Activated CD4-positive, alpha-beta T cell treated with anti-CD3 and anti-CD28 coated beads, Interleukin-2, amount 10 ng/mL, durations not matched to agents 24 days and 14 days (primary cell): ENCODE results near the gene VPS52. TPM values are rescaled to one million over a fixed set of nuclear protein-coding genes. Genes with fewer than 3 reads are reported as not detected.
A peak's percentile ranks its signal among the peaks of the same experiment; 100 is the strongest.

ENCODE experiments used
- DNase-seq: peaks from one replicate; pipeline ENCODE4 v3.0.0; 2022
- H3K27ac Mint-ChIP-seq: one replicate; pipeline ENCODE4 v1.8.0; 2022; ENCODE audit warnings: mild to moderate bottlenecking, mixed read lengths
- H3K27me3 Mint-ChIP-seq: one replicate; pipeline ENCODE4 v1.8.0; 2022; ENCODE audit warnings: mixed read lengths
- H3K36me3 Mint-ChIP-seq: one replicate; pipeline ENCODE4 v1.8.0; 2022; ENCODE audit warnings: low read depth, mild to moderate bottlenecking, mixed read lengths
- H3K4me1 Mint-ChIP-seq: one replicate; pipeline ENCODE4 v1.8.0; 2021; ENCODE audit warnings: mixed read lengths
- H3K4me3 Mint-ChIP-seq: one replicate; pipeline ENCODE4 v1.8.0; 2022; ENCODE audit warnings: mild to moderate bottlenecking, moderate library complexity, mixed read lengths
- H3K9me3 Mint-ChIP-seq: one replicate; pipeline ENCODE4 v1.8.0; 2021; ENCODE audit warnings: mixed read lengths
- intact Hi-C: fragments of 100-400 bp; cut with micrococcal nuclease; formaldehyde crosslinking; loops from one replicate; pipeline ENCODE4 v1.15.1; 2023
- total RNA-seq: library from RNA; stranded (reverse); gene quantifications from 2 replicates; pipeline ENCODE4 v1.2.3, GENCODE V29; 2022

VPS52 gene, protein sequence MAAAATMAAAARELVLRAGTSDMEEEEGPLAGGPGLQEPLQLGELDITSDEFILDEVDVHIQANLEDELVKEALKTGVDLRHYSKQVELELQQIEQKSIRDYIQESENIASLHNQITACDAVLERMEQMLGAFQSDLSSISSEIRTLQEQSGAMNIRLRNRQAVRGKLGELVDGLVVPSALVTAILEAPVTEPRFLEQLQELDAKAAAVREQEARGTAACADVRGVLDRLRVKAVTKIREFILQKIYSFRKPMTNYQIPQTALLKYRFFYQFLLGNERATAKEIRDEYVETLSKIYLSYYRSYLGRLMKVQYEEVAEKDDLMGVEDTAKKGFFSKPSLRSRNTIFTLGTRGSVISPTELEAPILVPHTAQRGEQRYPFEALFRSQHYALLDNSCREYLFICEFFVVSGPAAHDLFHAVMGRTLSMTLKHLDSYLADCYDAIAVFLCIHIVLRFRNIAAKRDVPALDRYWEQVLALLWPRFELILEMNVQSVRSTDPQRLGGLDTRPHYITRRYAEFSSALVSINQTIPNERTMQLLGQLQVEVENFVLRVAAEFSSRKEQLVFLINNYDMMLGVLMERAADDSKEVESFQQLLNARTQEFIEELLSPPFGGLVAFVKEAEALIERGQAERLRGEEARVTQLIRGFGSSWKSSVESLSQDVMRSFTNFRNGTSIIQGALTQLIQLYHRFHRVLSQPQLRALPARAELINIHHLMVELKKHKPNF
- 59.9 and 64.9 TPM in 2 replicates for total RNA-seq

DNA sequence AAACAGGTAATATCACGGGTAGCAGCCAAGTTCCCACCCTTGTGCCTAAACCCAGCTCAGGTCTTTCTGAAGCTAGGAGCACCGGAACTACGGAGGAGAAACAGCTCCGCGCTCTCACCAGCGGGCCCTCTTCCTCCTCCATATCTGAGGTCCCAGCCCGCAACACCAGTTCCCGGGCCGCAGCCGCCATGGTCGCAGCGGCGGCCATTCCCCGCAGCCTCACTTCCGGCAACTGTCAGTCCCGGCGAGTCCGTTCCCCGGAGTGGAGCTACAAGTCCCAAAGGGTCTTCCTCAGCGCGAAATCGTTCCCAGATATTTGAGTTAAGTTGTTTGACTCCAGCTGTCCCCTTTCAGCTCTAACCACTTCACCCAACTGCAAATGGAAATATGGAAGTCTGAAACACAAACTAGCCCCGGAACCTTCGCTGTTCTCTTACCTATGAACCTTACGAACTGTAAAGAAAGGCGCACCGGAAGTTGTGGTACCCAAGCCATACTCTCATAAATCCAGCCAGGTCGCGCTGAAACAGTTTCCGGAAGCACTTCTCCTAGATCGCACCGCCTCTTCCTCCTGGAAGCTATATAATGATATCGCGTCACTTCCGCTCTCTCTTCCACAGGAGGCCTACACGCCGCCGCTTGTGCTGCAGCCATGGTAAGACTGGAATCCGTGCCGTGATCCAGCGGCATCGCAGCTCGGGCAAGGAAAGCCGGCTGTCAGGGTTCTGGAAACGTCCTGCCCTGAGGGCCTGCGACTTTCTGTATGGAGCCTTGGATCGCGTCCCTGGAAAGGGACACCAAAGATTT is at the start of gene VPS52, which contains the start of gene RPS18:
Gene VPS52 (minus strand): TSS at position 409 of the 807 bp plus-strand sequence. CDS start 201 bp downstream, at position 208.
Gene RPS18 (plus strand): TSS at position 608 of the 807 bp plus-strand sequence. CDS start 45 bp downstream, at position 653.
- intact Hi-C loops: loop anchor here (1.0 to 10.0 kb wide), 9 partner anchors 18 to 1409 kb away; partner anchors contain the start of genes CUTA, NEU1, PFDN6 and PHF1
- H3K27ac Mint-ChIP-seq: peak within 1 kb of the TSS; percentile 98
- peaks cover 54% of the 10 kb centered on the region for H3K4me1 Mint-ChIP-seq
- H3K9me3 Mint-ChIP-seq: no peaks in the 10 kb centered on the region
- no peaks in the 10 kb centered on the region for H3K27me3 Mint-ChIP-seq
- peak; percentile 97 for DNase-seq
- peaks cover 80% of the 10 kb centered on the region for H3K36me3 Mint-ChIP-seq
- peak within 1 kb of the TSS; percentile 94 for H3K4me3 Mint-ChIP-seq

DNA sequence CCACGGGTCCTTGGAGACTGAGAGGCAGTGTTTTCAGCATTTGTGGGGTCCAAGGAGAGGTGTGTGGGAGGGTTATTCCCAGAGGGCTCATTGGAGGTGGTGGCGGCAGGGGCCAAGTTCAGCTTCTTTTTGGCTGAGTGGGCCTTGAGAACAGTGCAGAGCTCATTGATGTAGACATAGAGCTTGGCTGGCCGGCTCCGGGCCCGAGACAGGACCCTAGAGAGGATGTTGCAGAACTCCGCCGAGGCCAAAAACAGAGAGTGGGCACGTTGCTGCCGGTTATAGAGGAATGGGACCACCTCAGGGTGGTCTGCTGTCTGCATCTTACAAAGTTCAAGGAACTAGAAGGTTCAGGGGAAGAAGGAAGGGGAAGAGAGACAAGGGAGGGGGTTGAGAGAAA is 49.6 kb upstream of the VPS52 start:
- Mint-ChIP-seq H3K4me1 (peaks cover 56% of the 10 kb centered on the region), H3K27me3 (no peaks in the 10 kb centered on the region), H3K4me3 (peak overlapping the region; percentile 93), H3K36me3 (peaks cover 44% of the 10 kb centered on the region), H3K9me3 (no peaks in the 10 kb centered on the region), H3K27ac (peak overlapping the region; percentile 77)
- DNase-seq: no peak
- intact Hi-C loops: no loop called here

DNA sequence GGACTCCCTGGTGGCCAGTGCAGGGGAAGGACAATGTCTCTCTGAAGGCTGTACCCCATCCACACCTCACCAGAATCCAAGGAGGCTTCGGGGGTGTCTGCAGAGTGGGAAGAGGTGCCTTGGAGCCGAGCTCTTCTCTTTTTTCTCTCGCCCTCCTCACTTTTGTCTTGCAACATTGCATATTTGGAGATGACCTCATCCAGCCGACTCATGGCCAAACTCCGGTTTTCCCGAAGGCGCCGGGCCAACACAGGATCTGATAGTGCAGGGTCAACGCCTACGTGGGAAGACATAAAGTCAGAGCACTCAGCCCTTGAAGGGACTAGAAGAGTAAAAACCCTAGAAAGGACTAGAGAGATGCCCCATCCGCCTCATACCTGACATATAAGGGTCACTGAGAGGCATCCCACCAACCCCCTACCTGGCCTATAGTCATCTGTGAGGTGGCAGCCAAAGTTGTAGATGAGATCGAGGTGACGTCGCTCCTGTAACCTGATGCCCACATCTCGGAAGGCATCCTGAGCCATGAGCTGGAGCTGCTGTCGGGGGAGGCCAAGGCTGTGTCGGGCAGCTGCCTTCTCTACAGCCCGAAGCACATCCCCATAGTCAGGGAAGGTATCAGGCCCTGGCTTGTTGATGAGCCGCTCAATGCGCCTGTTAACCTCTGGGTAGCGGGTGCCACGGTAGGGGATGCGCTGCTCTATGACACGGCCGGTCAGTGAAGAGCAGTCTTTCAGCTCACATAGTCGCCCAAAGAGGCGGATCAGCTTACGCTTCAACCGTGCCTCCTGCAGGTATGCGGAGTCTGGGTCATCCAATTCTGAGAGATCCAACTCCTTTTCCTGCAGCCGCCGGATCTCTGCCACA is 48.9 kb upstream of the VPS52 start:
- Mint-ChIP-seq H3K27ac (peak overlapping the region; percentile 77), H3K27me3 (no peaks in the 10 kb centered on the region), H3K9me3 (no peaks in the 10 kb centered on the region), H3K4me3 (peak overlapping the region; percentile 93), H3K36me3 (peaks cover 44% of the 10 kb centered on the region), H3K4me1 (peaks cover 59% of the 10 kb centered on the region)
- intact Hi-C loops: no loop called here
- DNase-seq: no peak

DNA sequence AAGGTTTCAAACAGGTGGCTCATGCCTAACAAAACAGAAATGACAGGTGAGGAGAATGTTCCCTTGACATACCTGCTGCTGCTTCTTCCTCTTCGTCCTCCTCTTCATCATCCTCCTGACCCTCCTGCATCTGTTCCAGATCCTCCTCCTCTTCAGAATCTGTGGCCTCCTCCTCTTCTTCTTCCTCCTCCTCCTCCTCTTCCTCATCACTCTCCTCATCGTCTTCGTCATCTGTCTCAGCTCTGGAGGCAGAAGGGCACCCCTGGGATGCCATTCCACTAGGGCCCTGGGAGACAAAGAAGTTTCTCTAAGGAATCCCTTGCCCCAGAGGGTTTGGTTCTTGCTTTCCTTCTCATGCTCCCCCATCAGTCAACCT is 48.3 kb upstream of the VPS52 start:
- H3K27ac Mint-ChIP-seq: no peak overlapping the region
- H3K36me3 Mint-ChIP-seq: peaks cover 44% of the 10 kb centered on the region
- no peaks in the 10 kb centered on the region for H3K9me3 Mint-ChIP-seq
- peaks cover 59% of the 10 kb centered on the region for H3K4me1 Mint-ChIP-seq
- H3K4me3 Mint-ChIP-seq: peak overlapping the region; percentile 93
- intact Hi-C loops: loop anchor here (10.0 kb wide), 2 partner anchors 255 to 1585 kb away; partner anchors contain the start of gene CLIC1
- H3K27me3 Mint-ChIP-seq: no peaks in the 10 kb centered on the region
- DNase-seq: no peak

DNA sequence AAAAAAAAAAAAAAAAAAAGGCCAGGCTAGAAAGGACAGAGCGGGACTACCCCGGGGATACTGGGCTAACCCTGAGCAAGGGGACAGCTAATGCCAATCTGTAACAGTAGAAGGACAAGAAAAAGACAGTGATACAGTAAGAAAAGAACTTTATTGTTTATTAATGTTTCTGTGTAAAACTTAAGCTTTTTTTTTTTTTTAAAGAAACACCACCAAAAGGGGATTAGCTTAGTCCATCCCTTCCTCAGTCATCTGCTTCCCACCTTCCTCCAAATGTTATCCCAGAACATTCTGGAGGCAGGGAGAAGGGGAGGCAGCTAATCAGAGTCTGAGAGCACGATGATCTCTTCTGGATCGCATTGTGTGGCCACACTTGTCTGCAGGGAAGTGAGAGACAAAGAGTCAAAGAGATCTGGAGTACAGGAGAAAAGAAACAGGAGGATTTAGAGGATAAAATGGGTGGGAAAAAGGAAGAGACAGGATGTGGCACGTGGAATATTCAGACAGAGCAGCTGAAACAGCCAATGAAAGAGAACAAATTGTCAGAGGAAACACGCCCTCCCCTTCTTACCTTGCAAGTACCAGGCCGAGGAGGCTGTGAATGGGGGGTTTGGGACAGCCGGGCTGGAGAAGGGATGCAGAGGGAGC is 46.9 kb upstream of the VPS52 start:
- intact Hi-C loops: loop anchor here (10.0 kb wide), 2 partner anchors 256 to 1584 kb away; partner anchors contain the start of gene CLIC1
- no peak for DNase-seq
- peaks cover 56% of the 10 kb centered on the region for H3K4me1 Mint-ChIP-seq
- peak overlapping the region; percentile 96 for H3K4me3 Mint-ChIP-seq
- H3K36me3 Mint-ChIP-seq: peaks cover 50% of the 10 kb centered on the region
- peak overlapping the region; percentile 96 for H3K27ac Mint-ChIP-seq
- no peaks in the 10 kb centered on the region for H3K9me3 Mint-ChIP-seq
- no peaks in the 10 kb centered on the region for H3K27me3 Mint-ChIP-seq

DNA sequence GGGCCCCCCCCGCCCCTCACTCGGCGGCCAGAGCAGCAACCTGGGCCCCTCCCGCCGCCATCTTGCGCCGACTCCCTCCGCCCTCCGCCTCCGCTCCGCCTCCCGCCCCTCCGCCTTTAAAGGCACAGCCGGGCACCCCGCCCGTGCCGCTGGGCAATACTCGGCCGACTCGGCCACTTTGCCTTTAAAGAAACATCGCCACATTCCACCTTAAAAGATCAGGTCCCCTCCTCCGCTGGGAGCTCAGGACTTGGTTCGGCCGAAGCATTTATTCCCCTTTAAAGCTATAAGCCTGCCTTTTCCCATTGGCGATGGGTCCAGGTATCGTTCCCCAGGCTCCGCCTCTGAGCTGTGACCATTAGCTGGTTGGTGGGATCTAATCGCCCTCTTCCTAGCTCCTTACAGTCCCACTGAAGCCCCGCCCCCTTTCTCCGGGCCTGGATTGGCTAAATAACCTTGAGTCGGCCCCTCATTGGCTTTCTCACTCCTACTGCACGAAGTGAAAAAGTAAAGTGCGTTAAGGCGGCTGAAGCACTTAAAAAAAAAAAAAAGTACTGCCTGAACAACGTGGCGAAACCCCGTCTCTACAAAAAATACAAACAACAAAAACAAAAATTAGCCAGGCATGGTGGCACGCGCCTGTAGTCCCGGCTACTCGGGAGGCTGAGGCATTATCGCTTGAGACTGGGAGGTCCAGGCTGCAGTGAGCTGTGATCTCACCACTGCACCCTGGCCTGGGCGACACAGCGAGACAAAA is 46.2 kb upstream of the VPS52 start, which contains the start of gene ZBTB22:
Gene ZBTB22 (minus strand): TSS at position 76 of the 757 bp plus-strand sequence. CDS start 828 bp downstream, outside the sequence.
- H3K4me1 Mint-ChIP-seq: peaks cover 53% of the 10 kb centered on the region
- no peaks in the 10 kb centered on the region for H3K9me3 Mint-ChIP-seq
- peaks cover 56% of the 10 kb centered on the region for H3K36me3 Mint-ChIP-seq
- no peaks in the 10 kb centered on the region for H3K27me3 Mint-ChIP-seq
- peak within 1 kb of the TSS; percentile 96 for H3K27ac Mint-ChIP-seq
- peak within 1 kb of the TSS; percentile 96 for H3K4me3 Mint-ChIP-seq
- DNase-seq: peak; percentile 98
- intact Hi-C loops: loop anchor here (1.0 to 10.0 kb wide), 3 partner anchors 100 to 1583 kb away; partner anchors contain the start of genes CLIC1 and CUTA

DNA sequence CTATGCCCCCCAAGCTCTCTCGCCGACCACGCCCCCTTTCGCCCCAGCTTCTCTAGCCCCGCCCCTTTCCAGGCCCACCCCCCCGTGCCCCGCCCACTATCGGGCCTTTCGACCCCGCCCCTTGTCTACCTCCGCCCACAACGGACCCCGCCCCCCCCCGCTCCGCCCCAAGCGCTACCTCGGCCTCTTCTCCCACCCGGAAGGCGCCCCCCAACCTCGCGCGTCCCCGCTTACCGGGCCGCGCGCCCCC is 45.7 kb upstream of the VPS52 start:
- peaks cover 56% of the 10 kb centered on the region for H3K36me3 Mint-ChIP-seq
- no peaks in the 10 kb centered on the region for H3K27me3 Mint-ChIP-seq
- H3K27ac Mint-ChIP-seq: peak overlapping the region; percentile 70
- no peak for DNase-seq
- H3K4me1 Mint-ChIP-seq: peaks cover 54% of the 10 kb centered on the region
- intact Hi-C loops: loop anchor here (1.0 to 10.0 kb wide), 3 partner anchors 101 to 1583 kb away; partner anchors contain the start of genes CLIC1 and CUTA
- H3K9me3 Mint-ChIP-seq: no peaks in the 10 kb centered on the region
- H3K4me3 Mint-ChIP-seq: peak overlapping the region; percentile 96

DNA sequence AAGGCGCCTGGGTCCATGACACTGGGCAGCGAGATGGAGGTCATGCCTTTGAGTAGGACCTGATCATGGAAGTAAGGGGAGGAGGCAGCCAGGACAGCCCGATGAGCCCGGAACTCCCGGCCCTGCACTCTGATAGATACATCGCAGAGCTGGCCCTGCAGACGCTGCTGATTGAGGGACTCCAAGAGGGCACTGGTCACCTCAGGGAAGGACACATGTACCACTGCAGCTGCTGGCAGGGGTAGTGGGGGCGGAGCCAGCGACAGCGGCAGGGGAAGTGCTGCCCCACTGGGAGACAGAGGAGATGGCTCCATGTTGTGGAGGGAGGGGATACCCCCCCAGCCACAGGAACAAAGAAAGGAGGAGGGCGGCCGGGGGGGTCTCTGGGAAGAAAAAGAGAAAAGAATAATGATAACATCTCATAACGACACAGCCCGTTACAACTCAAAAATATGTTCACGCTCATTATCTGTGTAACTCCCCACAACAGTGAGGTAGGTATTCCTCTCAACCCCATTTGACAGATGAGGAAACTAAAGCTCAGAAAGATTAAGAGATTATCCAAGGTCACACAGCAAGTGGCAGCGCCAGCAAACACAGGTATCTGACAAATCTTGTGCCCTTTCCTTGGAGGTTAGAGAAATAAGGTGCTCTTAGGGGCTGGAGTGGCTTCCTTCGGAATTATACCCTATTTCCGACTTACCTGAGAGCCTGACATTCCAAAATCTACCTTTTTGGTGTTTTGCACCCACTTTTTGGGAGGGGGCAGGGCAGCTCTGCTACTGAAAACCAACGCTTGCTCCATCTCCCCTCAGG is 45.1 kb upstream of the VPS52 start:
- peaks cover 56% of the 10 kb centered on the region for H3K4me1 Mint-ChIP-seq
- H3K27ac Mint-ChIP-seq: peak overlapping the region; percentile 70
- H3K9me3 Mint-ChIP-seq: no peaks in the 10 kb centered on the region
- intact Hi-C loops: loop anchor here (1.0 to 10.0 kb wide), 3 partner anchors 101 to 1582 kb away; partner anchors contain the start of genes CLIC1 and CUTA
- H3K36me3 Mint-ChIP-seq: peaks cover 58% of the 10 kb centered on the region
- no peaks in the 10 kb centered on the region for H3K27me3 Mint-ChIP-seq
- DNase-seq: peak; percentile 67
- H3K4me3 Mint-ChIP-seq: peak overlapping the region; percentile 80

DNA sequence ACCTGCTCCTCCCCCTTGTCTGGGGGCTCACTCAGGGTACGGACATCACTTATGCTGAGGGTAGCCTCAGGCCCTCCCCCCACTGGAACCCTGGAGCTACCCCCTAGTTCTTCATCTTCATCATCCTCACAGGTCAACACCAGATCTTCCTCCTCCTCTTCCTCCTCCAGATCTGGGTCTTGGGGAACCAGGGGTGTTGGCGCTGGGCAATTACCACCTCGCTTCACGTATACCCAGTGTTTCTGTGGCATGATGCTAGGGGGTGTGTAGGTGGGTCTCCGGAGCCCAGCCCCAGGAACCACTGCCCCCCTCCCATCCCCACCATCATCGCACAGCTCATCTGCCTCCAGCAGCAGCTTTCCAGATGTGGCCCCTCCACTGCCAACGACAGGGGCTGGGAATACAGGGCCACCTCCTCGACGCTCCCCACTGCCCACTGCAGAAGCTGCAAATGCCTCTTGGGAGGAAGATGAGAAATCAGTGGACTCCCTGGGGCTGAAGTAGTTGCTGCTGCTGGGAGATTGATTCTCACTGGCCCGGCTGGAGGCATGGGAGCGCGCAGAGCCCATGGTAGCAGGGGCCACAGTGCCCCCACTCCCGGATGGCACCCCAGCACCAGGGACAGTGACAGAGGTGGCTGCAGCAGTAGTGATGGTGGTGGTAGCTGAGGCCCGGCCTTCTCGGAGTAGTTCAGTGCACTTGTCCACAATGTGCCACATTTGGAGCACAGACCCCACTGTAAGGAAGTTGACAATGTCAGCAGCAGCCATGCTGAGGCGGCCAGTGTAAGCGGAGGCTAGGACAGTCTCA is 44.3 kb upstream of the VPS52 start:
- peaks cover 58% of the 10 kb centered on the region for H3K36me3 Mint-ChIP-seq
- peak overlapping the region; percentile 98 for H3K4me3 Mint-ChIP-seq
- intact Hi-C loops: loop anchor here (2.0 to 10.0 kb wide), 3 partner anchors 111 to 1581 kb away; partner anchors contain the start of genes CLIC1 and HSD17B8
- no peaks in the 10 kb centered on the region for H3K27me3 Mint-ChIP-seq
- peak overlapping the region; percentile 98 for H3K27ac Mint-ChIP-seq
- H3K9me3 Mint-ChIP-seq: no peaks in the 10 kb centered on the region
- peaks cover 56% of the 10 kb centered on the region for H3K4me1 Mint-ChIP-seq
- peak; percentile 64 for DNase-seq

DNA sequence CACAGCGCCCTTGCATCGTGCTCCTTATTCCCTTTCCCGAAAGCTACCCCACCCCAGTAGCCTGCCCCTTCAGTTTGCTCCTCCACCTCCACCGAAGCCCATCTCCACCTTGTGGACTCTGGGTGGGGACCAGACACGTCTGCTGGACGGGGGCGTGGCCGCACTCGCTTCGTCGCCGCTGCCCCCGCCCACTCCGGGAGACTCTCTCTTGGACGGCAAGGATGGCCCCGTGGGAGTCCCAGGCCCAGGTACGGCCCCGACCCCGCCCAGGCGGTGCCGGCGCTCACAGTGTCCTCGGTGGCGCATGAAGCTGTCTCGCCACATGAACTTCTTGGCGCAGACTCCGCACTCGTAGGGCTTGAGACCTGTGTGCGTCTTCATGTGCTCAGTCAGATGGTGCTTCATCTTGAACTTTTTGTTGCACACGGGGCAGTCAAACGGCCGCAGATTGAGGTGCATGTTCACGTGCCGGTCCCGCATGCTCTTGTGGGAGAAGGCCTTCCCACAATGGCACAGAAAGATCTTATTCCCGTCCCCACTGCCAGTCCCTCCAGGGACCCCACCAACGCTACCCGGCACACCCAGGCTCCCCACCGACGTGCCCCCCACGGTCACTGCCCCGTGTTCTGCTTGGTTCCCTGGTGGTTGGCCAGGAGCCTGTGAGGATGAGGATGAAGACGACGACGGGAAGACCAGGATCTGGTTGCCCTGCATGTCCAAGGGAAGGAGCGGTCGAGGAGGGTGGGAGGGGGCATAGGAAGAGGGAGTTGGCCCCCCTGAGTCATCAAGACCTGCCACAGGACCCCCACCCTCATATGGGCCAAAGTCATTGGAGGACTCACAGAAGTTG is 43.5 kb upstream of the VPS52 start:
- intact Hi-C loops: loop anchor here (1.0 to 10.0 kb wide), 9 partner anchors 8 to 1580 kb away; partner anchors contain the start of genes CLIC1, HSD17B8, KIFC1 and PFDN6
- H3K36me3 Mint-ChIP-seq: peaks cover 56% of the 10 kb centered on the region
- no peaks in the 10 kb centered on the region for H3K27me3 Mint-ChIP-seq
- H3K4me1 Mint-ChIP-seq: peaks cover 54% of the 10 kb centered on the region
- peak overlapping the region; percentile 98 for H3K4me3 Mint-ChIP-seq
- no peaks in the 10 kb centered on the region for H3K9me3 Mint-ChIP-seq
- peak overlapping the region; percentile 98 for H3K27ac Mint-ChIP-seq
- peak; percentile 71 for DNase-seq
